Measurements from ENCODE around the gene HDAC11. TPM values are rescaled to one million over a fixed set of nuclear protein-coding genes. Genes with fewer than 3 reads are reported as not detected.
A peak's percentile ranks its signal among the peaks of the same experiment; 100 is the strongest.

The HDAC11 gene
- total RNA-seq, 4 donors from 2014 or later, result 15.8 to 41.0 (median 32.2) TPM

- DNase-seq (ENCODE audit: extremely low spot score), result no peak
- intact Hi-C loops (cut with DNase I), result no loop called here
- no peaks in the 10 kb centered on the region for H3K36me3 ChIP-seq
- H3K27ac ChIP-seq (replicated peaks in 1 of 4), result peak overlapping the region; percentile 37 to 57 (median 48)
- WGBS, result 29% methylated on average over 5 of the region's 5 CpGs
- H3K4me1 ChIP-seq, result peaks cover 4 to 24% (median 21%) of the 10 kb centered on the region in 4 donors
- peaks cover 0 to 8% (median 3%) of the 10 kb centered on the region in 4 donors for H3K9me3 ChIP-seq
- peaks cover 0 to 16% (median 2%) of the 10 kb centered on the region in 4 donors for H3K27me3 ChIP-seq
- TF ChIP-seq, protein P1, sequence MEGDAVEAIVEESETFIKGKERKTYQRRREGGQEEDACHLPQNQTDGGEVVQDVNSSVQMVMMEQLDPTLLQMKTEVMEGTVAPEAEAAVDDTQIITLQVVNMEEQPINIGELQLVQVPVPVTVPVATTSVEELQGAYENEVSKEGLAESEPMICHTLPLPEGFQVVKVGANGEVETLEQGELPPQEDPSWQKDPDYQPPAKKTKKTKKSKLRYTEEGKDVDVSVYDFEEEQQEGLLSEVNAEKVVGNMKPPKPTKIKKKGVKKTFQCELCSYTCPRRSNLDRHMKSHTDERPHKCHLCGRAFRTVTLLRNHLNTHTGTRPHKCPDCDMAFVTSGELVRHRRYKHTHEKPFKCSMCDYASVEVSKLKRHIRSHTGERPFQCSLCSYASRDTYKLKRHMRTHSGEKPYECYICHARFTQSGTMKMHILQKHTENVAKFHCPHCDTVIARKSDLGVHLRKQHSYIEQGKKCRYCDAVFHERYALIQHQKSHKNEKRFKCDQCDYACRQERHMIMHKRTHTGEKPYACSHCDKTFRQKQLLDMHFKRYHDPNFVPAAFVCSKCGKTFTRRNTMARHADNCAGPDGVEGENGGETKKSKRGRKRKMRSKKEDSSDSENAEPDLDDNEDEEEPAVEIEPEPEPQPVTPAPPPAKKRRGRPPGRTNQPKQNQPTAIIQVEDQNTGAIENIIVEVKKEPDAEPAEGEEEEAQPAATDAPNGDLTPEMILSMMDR (IDR thresholded peaks at IDR 0.05), result no peak
- TF ChIP-seq EP300 (IDR thresholded peaks at IDR 0.05) (no peak), POLR2AphosphoS5 (IDR thresholded peaks at IDR 0.05) (peak; percentile 52 to 70), POLR2A (IDR thresholded peaks at IDR 0.05; ENCODE audit: low read depth) (no peak)
- H3K4me3 ChIP-seq, result no peak overlapping the region
Observed at GRCh38 chr3:13543253-13543652, 63.1 kb downstream of the HDAC11 start.

DNA sequence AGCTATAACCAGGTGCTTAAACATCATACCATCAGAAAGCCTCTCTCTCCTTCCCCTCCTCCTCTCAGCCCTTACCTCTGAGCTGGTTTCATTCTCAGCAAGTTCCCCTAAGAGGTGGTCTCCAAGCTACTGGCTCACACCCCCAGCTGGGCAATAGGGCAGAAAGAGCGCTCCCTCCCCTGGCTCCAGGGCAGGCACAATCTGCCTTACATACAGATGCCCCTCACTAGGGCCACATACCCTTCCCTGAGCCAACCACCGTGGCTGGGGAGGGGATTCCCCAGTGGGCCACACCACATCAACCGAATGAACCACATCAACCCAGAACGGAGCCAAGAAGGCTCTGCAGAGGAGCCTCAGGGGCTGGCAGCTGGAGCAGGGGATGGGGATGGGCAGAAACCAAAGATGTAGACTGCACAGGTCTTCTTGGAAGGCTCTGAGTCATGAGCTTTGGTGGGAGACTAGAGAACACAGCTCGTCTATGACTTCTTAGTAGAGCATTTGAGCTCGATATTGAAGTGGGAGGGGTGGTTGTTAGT, 64.3 kb downstream of the HDAC11 start:
- 67% methylated on average over 6 of the region's 6 CpGs for WGBS
- H3K9me3 ChIP-seq, result peaks cover 0 to 8% (median 3%) of the 10 kb centered on the region in 4 donors
- no peak for DNase-seq (ENCODE audit: extremely low spot score)
- H3K36me3 ChIP-seq, result no peaks in the 10 kb centered on the region
- H3K4me3 ChIP-seq, result no peak overlapping the region
- peaks cover 0 to 27% (median 4%) of the 10 kb centered on the region in 4 donors for H3K27me3 ChIP-seq
- intact Hi-C loops (cut with DNase I), result no loop called here
- H3K4me1 ChIP-seq, result peaks cover 8 to 33% (median 32%) of the 10 kb centered on the region in 4 donors
- H3K27ac ChIP-seq (replicated peaks in 1 of 4), result peak overlapping the region; percentile 4 to 57 (median 36)
- TF ChIP-seq POLR2A (IDR thresholded peaks at IDR 0.05; ENCODE audit: low read depth) (no peak), POLR2AphosphoS5 (IDR thresholded peaks at IDR 0.05) (no peak), EP300 (IDR thresholded peaks at IDR 0.05) (no peak)
- TF ChIP-seq, protein P1 (IDR thresholded peaks at IDR 0.05), result no peak

GRCh38 chr3:13544951-13545651, 65.0 kb downstream of the HDAC11 start:
- H3K4me1 ChIP-seq, result peaks cover 8 to 36% (median 31%) of the 10 kb centered on the region in 4 donors
- intact Hi-C loops (cut with DNase I), result no loop called here
- WGBS, result 61% methylated on average over 9 of the region's 9 CpGs
- peaks cover 0 to 8% (median 3%) of the 10 kb centered on the region in 4 donors for H3K9me3 ChIP-seq
- TF ChIP-seq, protein P1 (IDR thresholded peaks at IDR 0.05), result no peak
- TF ChIP-seq POLR2AphosphoS5 (IDR thresholded peaks at IDR 0.05) (no peak), EP300 (IDR thresholded peaks at IDR 0.05) (no peak), POLR2A (IDR thresholded peaks at IDR 0.05; ENCODE audit: low read depth) (no peak)
- peaks cover 0 to 34% (median 8%) of the 10 kb centered on the region in 4 donors for H3K27me3 ChIP-seq
- no peak for DNase-seq (ENCODE audit: extremely low spot score)
- H3K36me3 ChIP-seq, result no peaks in the 10 kb centered on the region
- no peak overlapping the region for H3K4me3 ChIP-seq
- H3K27ac ChIP-seq (replicated peaks in 1 of 4), result peak overlapping the region in 1 of 4 donors; percentile 23

GRCh38 chr3:13545952-13546454, 65.9 kb downstream of the HDAC11 start:
- Histone ChIP-seq H3K4me1 (peaks cover 8 to 45% (median 32%) of the 10 kb centered on the region in 4 donors), H3K36me3 (no peaks in the 10 kb centered on the region), H3K27me3 (peaks cover 0 to 43% (median 8%) of the 10 kb centered on the region in 4 donors), H3K9me3 (peaks cover 0 to 8% (median 3%) of the 10 kb centered on the region in 4 donors), H3K4me3 (no peak overlapping the region), H3K27ac (replicated peaks in 1 of 4) (peak overlapping the region; percentile 49 to 69 (median 60))
- 85% methylated on average over 5 of the region's 9 CpGs for WGBS
- TF ChIP-seq, protein P1 (IDR thresholded peaks at IDR 0.05), result no peak
- no peak for TF ChIP-seq EP300 (IDR thresholded peaks at IDR 0.05)
- TF ChIP-seq POLR2AphosphoS5 (IDR thresholded peaks at IDR 0.05), result no peak
- TF ChIP-seq POLR2A (IDR thresholded peaks at IDR 0.05; ENCODE audit: low read depth), result no peak
- no peak for DNase-seq (ENCODE audit: extremely low spot score)
- intact Hi-C loops (cut with DNase I), result no loop called here
